NCI-H1092 treated with DMSO at 0.1 percent for 48 hours (cell line): ENCODE measurements around the gene TERB1.
"Not testable (repeated sequence)": the region's sequence is repeated elsewhere in the genome, so short reads cannot be mapped to it uniquely, and the experiment has no call there.

ENCODE experiments used
- DNase-seq: peaks from one replicate; lab custom pipeline; 2025; lab: John Stamatoyannopoulos, UW

The TERB1 gene

GRCh38 chr16:66830422-66831404 lies 29.3 kb upstream of the TERB1 start, which contains the start of gene NAE1:
Gene NAE1 (minus strand): TSS chr16:66830976. CDS start chr16:66830899, 77 bp downstream.
- DNase-seq = peak; percentile 92

DNA sequence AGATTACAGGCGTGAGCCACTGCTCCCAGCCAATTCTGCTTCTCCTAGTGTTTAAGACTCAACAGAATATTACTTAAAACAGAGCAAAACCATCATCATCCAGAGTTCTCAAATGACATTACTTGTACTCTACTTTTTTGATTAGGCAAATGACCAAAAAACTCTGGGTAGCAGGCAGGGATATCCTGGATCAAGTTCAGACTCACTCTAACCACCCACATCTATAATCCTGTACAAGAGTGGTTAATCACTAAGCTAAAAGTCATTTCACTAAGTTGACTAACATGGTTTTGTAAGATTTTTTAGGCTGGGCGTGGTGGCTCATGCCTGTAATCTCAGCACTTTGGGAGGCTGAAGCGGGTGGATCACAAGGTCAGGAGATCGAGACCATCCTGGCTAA lies 22.6 kb upstream of the TERB1 start:
- DNase-seq = no peak

GRCh38 chr16:66814734-66815133 lies 13.3 kb upstream of the TERB1 start:
- no peak for DNase-seq

- DNase-seq = no peak
Measured at GRCh38 chr16:66811043-66811442, 9.7 kb upstream of the TERB1 start.

GRCh38 chr16:66810391-66810790 lies 9.0 kb upstream of the TERB1 start:
- DNase-seq = no peak

GRCh38 chr16:66809765-66810164 lies 8.4 kb upstream of the TERB1 start:
- DNase-seq = no peak

DNA sequence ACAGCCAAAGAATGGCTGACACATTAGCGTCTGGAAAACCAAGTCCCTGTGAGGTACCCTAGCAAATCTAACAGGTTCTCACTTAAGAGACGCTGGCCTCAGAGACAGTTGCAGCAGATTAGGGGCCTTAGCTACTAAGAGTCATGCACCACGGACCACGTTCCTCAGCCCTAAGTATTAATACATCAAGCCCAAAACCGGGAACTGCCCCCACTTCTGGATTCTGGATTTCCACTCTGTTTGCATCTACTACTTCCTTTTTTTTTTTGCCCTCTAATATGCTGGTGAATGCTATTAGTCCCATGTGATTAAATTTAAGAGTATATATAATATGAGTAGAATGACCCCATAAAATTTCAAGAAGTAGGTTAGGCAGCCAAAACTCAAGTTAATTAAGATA lies 775 bp upstream of the TERB1 start:
- no peak for DNase-seq

- no peak for DNase-seq
Measured at GRCh38 chr16:66800856-66801255, 528 bp downstream of the TERB1 start.

DNA sequence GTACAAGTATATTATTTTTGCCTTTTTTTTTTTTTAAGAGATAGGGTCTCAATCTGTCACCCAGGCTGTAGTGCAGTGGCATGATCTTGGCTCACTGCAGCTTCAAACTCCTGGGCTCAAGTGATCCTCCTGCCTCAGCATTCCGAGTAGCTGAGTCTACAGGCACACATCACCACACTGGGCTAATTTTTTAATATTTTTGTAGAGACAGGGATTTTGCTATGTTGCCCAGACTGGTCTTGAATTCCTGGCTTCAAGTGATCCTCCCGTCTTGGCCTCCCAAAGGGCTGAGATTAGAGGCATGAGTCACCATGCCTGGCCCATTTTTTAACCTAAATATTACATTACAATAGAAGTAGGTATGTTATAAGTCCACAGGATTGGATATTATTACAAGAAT lies 3.2 kb downstream of the TERB1 start:
- no peak for DNase-seq

DNA sequence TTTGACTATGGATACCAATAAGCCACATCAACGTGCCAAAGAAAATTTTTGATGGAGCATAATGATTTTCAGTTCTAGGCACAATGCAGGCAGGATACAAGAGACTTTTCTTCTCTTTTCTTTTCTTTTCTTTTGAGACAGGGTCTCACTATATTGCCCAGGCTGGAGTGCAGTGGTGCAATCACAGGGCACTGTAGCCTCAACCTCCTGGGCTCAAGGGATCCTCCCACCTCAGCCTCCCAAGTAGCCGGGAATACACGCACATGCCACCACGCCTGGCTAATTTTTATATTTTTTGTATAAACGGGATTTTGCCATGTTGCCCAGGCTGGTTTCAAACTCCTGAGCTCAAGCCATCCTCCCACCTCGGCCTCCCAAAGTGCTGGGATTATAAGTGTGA lies 7.4 kb downstream of the TERB1 start:
- not testable (repeated sequence) for DNase-seq

GRCh38 chr16:66790130-66790733 lies 11.2 kb downstream of the TERB1 start:
- DNase-seq = no peak

DNA sequence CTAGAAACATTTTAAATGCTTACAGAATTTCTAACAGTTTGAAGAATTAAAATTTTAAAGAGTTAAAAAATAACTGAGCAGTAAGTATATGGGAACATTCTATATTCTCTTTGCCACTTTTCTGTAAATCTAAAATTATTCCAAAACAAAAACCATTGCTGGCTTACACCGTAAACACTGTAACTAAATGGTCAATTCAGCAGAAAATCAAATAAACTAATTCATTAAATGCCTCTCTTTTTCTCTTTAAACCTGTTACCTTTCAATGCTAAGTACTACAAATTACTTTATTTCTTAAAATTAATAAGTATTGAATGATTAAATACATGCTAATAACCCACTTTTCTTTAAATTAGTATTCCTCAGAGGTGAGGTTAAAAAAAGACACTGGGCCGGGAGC lies 14.0 kb downstream of the TERB1 start:
- DNase-seq = no peak

DNA sequence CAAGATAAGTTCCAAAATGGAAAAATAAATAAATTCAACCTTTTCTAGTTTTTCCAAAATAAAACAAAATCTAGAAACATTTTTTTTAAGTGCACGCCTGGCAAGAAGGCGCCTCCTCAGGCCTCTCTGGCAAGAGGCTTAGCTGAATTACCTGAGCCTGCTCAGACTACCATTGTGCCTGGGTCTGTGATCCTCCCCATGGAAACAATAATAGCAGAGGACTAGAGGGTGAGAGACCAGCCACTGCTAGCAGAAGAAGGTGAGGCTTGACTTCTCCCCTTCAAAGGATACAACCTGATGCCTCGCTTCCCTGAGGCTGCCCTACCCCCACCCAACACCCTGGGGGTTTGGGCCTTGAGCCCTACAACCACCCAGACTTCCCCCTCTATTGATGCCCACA lies 14.8 kb downstream of the TERB1 start:
- no peak for DNase-seq

DNA sequence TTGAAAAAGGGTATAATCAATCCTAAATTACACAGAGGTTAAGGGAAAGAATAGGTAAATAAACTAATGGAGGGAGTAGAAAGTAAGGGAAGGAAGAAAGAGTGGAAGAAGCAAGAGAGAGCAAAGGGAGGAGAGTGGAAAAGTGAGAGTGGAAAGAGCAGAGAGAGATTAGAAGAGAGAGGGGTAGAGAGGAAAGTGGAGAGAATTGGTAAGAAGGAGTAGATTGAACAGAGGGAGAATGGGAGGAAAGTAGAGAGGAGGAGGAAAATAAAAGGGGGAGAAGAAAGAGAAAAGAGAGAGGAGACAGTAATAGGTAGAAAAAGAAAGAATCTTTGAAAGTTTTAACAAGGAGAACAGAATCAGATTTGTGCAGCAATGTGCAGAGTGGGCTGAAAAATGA lies 24.9 kb downstream of the TERB1 start:
- no peak for DNase-seq

- no peak for DNase-seq
Measured at GRCh38 chr16:66774981-66775380, 26.4 kb downstream of the TERB1 start.

- no peak for DNase-seq
Measured at GRCh38 chr16:66758086-66758485, 43.3 kb downstream of the TERB1 start.

- no peak for DNase-seq
Measured at GRCh38 chr16:66754819-66755218, 46.6 kb downstream of the TERB1 start.

DNA sequence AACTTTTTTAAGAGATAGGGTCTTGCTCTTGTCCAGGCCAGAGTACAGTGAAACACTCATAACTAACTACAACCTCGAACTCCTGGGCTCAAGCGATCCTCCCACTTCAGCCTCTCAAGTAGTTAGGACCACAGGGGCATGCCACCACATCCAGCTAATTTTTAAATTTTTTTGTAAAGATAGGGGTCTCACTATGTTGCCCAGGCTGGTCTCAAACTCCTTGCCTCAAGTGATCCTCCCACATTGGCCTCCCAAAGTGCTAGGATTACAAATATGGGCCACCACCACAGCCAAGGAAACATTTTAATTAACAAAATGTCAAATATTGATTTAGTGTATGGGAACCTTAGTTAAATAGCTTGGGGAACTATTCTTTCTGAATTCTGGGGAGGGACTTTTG lies 47.2 kb downstream of the TERB1 start:
- DNase-seq = no peak

DNA sequence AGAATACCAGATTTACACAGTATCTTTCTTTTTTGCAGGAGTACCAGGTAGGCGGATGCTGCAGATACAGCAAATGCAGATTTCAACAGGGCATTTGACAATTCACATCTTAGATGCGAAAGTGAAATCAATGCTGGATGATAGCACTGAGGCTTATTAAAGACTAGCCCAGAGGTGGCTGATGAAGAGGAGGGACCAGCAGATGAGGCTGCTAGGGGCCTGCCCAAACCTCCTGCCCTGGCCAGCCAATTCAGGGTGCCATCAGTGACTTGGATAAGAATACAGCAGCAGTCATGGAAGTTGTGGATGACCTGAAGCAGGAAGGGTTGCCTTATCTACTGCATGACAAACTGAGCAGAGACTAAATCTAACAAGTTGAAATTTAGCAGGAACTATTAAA lies 48.4 kb downstream of the TERB1 start:
- no peak for DNase-seq

DNA sequence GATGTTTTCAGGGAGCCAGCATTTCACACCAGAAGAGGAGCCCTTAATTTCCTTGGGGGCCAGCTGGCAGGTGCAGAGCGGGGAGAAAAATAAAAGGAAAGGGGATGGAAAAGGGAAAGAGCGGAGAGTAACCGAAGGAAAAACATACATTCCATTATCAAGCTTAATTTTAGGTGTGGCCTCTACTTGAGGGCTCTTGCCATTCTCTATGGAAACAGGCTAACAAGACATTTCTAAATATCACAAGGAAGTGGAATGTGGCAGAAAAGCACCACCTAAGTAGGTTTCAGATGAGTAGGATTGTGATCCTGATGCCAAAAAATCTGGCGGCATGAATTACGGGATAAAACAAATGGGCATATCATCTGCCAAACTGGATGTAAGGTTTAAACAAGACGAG lies 49.0 kb downstream of the TERB1 start:
- DNase-seq = peak; percentile 35

DNA sequence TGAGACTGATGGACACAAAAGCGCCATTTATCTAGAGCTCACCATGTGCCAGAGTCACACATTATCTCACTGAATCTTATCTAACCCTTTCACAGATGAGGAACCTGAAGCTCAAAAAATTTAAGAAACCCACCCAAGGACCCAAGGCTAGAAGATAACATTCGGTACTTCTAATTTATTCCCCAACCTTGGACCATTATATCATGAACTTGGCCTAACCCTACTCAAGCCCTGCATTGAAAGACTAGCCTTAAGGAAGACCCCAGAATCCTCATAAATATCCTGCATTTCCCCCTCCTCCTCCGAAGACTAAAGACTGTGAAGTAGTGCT lies 49.4 kb downstream of the TERB1 start:
- DNase-seq = no peak

DNA sequence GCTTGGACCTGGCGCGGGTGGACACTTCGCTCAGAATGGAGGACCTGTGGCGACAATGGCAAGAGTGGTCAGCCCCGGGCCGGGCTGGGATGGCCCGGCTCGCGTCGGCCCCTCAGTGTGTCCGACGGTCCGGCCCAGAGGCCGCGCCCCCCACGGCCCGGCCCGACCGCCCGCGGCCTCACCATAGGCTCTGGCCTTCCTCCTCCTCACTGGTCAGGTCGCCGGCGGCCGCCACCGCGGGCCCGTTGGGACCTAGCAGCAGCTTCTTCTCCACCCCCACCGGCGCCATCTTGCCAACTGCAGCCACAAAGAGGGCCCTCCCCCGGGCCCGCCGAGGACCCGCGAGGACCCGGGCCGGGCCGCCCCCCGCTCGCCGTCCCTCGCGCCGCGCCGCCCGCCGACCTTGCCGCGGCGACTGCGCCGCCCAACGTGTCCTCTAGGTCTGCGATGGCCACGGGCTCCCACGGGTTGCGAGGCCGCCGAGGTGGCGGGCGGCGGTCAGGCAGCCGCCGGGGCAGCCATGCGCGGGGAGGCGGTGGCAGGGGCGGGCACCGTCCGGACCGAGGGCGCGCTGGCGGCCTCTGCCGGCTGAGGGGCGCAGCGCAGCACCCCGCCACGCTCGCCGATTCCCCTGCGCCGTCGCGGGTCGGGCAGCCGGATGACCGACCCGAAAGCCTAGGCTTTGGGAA lies 49.9 kb downstream of the TERB1 start, which contains the start of gene DYNC1LI2:
Gene DYNC1LI2, minus strand, starts transcription at position 307 of the 689 bp plus-strand sequence. Its CDS starts 18 bp downstream, at position 289.
- peak; percentile 72 for DNase-seq

DNA sequence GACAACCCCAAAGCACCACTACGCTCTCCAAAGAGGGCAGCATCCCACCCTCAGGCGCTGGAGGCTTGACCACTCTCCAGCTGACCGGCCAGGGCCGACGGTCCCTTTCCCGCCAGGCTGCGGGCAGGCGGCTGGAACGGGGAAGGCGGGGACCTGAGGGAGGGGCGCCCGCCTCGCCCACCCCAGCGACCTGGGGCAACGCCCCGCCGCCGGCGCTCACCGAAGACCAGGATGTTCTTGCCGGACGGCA lies 50.4 kb downstream of the TERB1 start:
- DNase-seq = no peak
